Measurements from ENCODE around the gene REEP1.

DNA sequence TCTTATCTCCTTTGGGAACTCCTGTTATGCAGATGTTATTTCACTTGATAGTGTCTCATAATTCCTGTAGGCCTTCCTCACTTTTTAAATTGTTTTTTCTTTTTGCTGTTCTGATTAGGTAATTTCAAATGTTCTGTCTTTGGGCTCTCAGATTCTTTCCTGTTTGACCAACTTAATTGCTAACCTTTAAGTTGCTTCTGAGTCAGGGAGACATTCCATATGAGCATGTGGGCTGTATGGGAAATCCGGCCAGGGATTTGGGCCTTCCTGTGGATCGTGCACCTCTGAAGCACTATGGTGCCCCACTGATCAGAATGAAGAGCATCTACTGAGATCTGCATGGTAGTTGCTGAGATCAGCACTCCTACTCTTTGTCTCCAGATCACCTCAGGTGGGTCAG is 44.7 kb upstream of the REEP1 start:
- TF ChIP-seq CTCF (IDR thresholded peaks at IDR 0.05): no peak
- TF ChIP-seq POLR2A (IDR thresholded peaks at IDR 0.05): no peak
